CD4-positive, alpha-beta T cell (primary cell): ENCODE measurements around the gene SEC24D. TPM values are rescaled to one million over a fixed set of nuclear protein-coding genes. Genes with fewer than 3 reads are reported as not detected.

Source experiments
- ATAC-seq: fragments of 200-7000 bp; cut with Tn5 transposase; one replicate; pipeline ENCODE4 v1.10.0; 2022; ENCODE audit warnings: mild to moderate bottlenecking; ENCODE audit not compliant: poor library complexity
- CTCF ChIA-PET: fragments of 350-600 bp; sonication (Branson Sonifier 250); formaldehyde crosslinking; loops from one replicate; lab custom pipeline; 2021; ENCODE audit warnings: antibody characterized with exemption, inconsistent platforms; lab: Charles Lee
- POLR2A ChIA-PET: fragments of 350-600 bp; sonication (Branson Sonifier 250); formaldehyde crosslinking; loops from one replicate; lab custom pipeline; 2021; ENCODE audit warnings: antibody characterized with exemption, inconsistent platforms; lab: Charles Lee
- DNase-seq, 14 experiments: peaks; one replicate each; pipeline ENCODE4 v3.0.0-alpha.2; 2013 to 2020; ENCODE audit warnings: mixed read lengths in 2 of 14
- H3K27ac ChIP-seq, 2 donors: one replicate each; pipeline versions ENCODE4 v1.5.1 to v1.7.0; 2013; ENCODE audit warnings: low read length in 2 of 2, low read depth in 1 of 2, mild to moderate bottlenecking in 1 of 2
- H3K27me3 ChIP-seq, 2 experiments: 1 replicate in 1 of 2; 2 replicates in 1 of 2; pipeline versions ENCODE4 v1.6.1 to v1.7.0; 2013; ENCODE audit warnings: low read length in 2 of 2, control low read depth in 1 of 2, mild to moderate bottlenecking in 1 of 2, moderate library complexity in 1 of 2; ENCODE audit not compliant: insufficient read depth in 2 of 2, control insufficient read depth in 1 of 2
- H3K36me3 ChIP-seq: one replicate; pipeline ENCODE4 v1.6.1; 2013; ENCODE audit warnings: low read length, control low read depth; ENCODE audit not compliant: insufficient read depth
- H3K4me1 ChIP-seq: one replicate; pipeline ENCODE4 v1.6.1; 2013; ENCODE audit warnings: low read length, control low read depth; ENCODE audit not compliant: insufficient read depth
- H3K4me3 ChIP-seq: one replicate; pipeline ENCODE4 v1.5.1; 2013; ENCODE audit warnings: mild to moderate bottlenecking, low read length, moderate library complexity
- H3K9me3 ChIP-seq, 2 experiments: 1 replicate in 1 of 2; 2 replicates in 1 of 2; pipeline versions ENCODE4 v1.6.1 to v1.7.0; 2013; ENCODE audit warnings: low read length in 2 of 2, mild to moderate bottlenecking in 2 of 2, control low read depth in 1 of 2, moderate library complexity in 1 of 2; ENCODE audit not compliant: control insufficient read depth in 1 of 2, insufficient read depth in 1 of 2
- H3K27ac Mint-ChIP-seq: one replicate; pipeline ENCODE4 v1.8.0; 2020; ENCODE audit warnings: mixed read lengths
- H3K27me3 Mint-ChIP-seq: one replicate; pipeline ENCODE4 v1.8.0; 2021; ENCODE audit warnings: mixed read lengths
- H3K36me3 Mint-ChIP-seq: one replicate; pipeline ENCODE4 v1.8.0; 2021; ENCODE audit warnings: low read depth, mixed read lengths
- H3K4me1 Mint-ChIP-seq: one replicate; pipeline ENCODE4 v1.8.0; 2021; ENCODE audit warnings: low read depth, mixed read lengths
- H3K4me3 Mint-ChIP-seq: one replicate; pipeline ENCODE4 v1.8.0; 2020; ENCODE audit warnings: mild to moderate bottlenecking, mixed read lengths
- H3K9me3 Mint-ChIP-seq: one replicate; pipeline ENCODE4 v1.8.0; 2020; ENCODE audit warnings: mixed read lengths
- intact Hi-C, 2 experiments: fragments of 100-400 bp; cut with DNase I in 1 of 2; cut with micrococcal nuclease in 1 of 2; formaldehyde crosslinking; loops; one replicate each; pipeline versions ENCODE4 v1.15.1 to v1.9.0; 2023 to 2025; cut with DNase I, micrococcal nuclease
- total RNA-seq, 174 experiments: library from RNA in 2 of 174; stranded (reverse) in 2 of 174; gene quantifications; one replicate each; pipeline ENCODE4 v1.2.3 and lab custom pipeline; 2021 to 2026
- TF ChIP-seq, protein P1 (sequence below): fragments of 200-600 bp; IDR thresholded peaks from one replicate; pipeline ENCODE4 v1.8.0; 2022; ENCODE audit warnings: antibody characterized with exemption, mild to moderate bottlenecking

SEC24D gene
- total RNA-seq, 2 experiments from 2014 or later = 13.9 to 14.8 TPM

DNA sequence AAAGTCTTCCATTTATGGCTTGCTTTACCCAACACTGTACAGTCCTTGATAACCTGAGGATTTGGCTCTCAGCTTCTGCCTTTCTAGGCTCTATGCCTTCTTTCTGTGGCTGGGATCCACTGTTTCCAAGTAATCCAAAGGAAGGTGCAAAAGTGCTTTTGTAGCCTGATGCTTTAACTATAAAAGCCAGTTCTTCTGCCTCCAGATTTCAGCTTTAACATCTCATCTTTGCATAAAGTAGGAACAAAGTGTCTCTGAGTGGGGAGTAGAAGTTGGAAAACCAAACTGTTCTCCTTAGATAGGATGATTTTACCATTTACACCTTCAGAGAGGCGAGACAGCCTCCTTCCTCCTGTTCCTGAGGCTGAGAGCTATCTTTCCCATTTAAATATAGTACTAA lies 11.1 kb upstream of the SEC24D start:
- no peak for ATAC-seq
- H3K4me3 Mint-ChIP-seq = no peak overlapping the region
- Histone ChIP-seq H3K4me1 (peaks cover 10% of the 10 kb centered on the region), H3K27me3 (no peaks in the 10 kb centered on the region), H3K27ac (no peak overlapping the region), H3K36me3 (no peaks in the 10 kb centered on the region), H3K9me3 (no peaks in the 10 kb centered on the region), H3K4me3 (no peak overlapping the region)
- DNase-seq = no peak
- H3K9me3 Mint-ChIP-seq = no peaks in the 10 kb centered on the region
- intact Hi-C loops = loop anchor here in 1 of 2 experiments (5.0 to 10.0 kb wide), 2 partner anchors 455 to 572 kb away; a partner anchor contains a TSS
- peaks cover 3% of the 10 kb centered on the region for H3K27me3 Mint-ChIP-seq
- TF ChIP-seq, protein P1, sequence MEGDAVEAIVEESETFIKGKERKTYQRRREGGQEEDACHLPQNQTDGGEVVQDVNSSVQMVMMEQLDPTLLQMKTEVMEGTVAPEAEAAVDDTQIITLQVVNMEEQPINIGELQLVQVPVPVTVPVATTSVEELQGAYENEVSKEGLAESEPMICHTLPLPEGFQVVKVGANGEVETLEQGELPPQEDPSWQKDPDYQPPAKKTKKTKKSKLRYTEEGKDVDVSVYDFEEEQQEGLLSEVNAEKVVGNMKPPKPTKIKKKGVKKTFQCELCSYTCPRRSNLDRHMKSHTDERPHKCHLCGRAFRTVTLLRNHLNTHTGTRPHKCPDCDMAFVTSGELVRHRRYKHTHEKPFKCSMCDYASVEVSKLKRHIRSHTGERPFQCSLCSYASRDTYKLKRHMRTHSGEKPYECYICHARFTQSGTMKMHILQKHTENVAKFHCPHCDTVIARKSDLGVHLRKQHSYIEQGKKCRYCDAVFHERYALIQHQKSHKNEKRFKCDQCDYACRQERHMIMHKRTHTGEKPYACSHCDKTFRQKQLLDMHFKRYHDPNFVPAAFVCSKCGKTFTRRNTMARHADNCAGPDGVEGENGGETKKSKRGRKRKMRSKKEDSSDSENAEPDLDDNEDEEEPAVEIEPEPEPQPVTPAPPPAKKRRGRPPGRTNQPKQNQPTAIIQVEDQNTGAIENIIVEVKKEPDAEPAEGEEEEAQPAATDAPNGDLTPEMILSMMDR = no peak
- H3K36me3 Mint-ChIP-seq = peaks cover 9% of the 10 kb centered on the region
- ChIA-PET CTCF (interaction anchor here (0.7 to 1.2 kb wide), 2 partner anchors 22 to 72 kb away, joined by 3 to 4 read pairs; no protein-coding TSS in a partner anchor), POLR2A (interaction anchor here (2.0 kb wide), 1 partner anchor 13 kb away, joined by 8 read pairs; no protein-coding TSS in a partner anchor)
- peaks cover 19% of the 10 kb centered on the region for H3K4me1 Mint-ChIP-seq
- no peak overlapping the region for H3K27ac Mint-ChIP-seq

DNA sequence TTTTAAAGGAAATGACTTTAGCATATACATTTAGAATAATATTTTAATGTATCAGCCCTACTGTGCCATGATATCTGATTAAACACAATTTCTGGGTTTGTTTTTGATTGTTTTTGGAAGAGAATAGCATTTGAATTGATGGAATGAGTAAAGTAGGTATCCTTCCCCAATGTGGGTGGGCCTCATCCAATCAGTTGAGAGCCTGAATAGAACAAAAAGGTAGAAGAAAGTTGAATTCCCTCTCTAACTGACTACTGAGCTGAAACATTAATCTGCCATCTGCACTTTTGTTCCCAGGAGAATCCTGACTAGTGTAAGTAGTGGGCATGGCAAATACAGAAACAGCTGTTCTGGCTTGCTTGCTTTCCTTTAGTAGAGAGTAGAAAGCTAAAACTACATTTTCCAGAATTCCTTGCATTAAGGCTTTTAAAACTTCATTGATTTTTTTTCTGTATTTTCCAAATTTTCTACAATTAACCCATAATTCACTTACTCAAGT lies 9.7 kb upstream of the SEC24D start:
- H3K27ac ChIP-seq = no peak overlapping the region
- no peak overlapping the region for H3K4me3 ChIP-seq
- ATAC-seq = no peak
- H3K9me3 ChIP-seq = no peaks in the 10 kb centered on the region
- ChIA-PET POLR2A (no interaction called here), CTCF (interaction anchor here (1.2 to 1.3 kb wide), 2 partner anchors 11 to 21 kb away, joined by 3 to 4 read pairs; no protein-coding TSS in a partner anchor)
- intact Hi-C loops = loop anchor here in 1 of 2 experiments (5.0 to 10.0 kb wide), 2 partner anchors 457 to 571 kb away; a partner anchor contains a TSS
- no peak for DNase-seq
- Mint-ChIP-seq H3K27ac (no peak overlapping the region), H3K36me3 (peaks cover 6% of the 10 kb centered on the region), H3K9me3 (no peaks in the 10 kb centered on the region), H3K4me1 (peaks cover 9% of the 10 kb centered on the region), H3K27me3 (peaks cover 3% of the 10 kb centered on the region), H3K4me3 (no peak overlapping the region)
- no peaks in the 10 kb centered on the region for H3K36me3 ChIP-seq
- TF ChIP-seq, protein P1 = no peak
- H3K27me3 ChIP-seq = no peaks in the 10 kb centered on the region
- peaks cover 5% of the 10 kb centered on the region for H3K4me1 ChIP-seq

DNA sequence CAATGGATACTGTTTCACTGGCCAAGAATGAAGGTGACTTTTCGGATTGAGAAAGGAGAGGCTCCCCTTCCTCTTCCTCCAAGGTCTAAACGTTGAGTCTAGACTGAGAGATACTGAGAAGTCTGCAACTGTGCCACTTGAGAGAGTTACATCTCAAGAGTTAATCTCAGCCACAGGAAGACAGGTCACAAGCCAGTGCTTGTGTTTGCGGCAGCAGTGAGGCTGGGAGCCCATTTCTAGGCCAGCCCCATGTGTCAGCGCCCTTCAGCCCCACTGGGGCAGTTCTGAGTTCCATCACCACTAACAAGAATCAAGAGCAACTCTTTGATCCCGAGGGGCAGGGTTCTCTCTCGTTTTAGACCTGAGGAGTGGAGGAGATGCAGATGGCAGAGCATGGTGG lies 7.3 kb upstream of the SEC24D start:
- H3K4me3 ChIP-seq = no peak overlapping the region
- no peaks in the 10 kb centered on the region for H3K9me3 Mint-ChIP-seq
- intact Hi-C loops = loop anchor here in 1 of 2 experiments (10.0 kb wide), 1 partner anchor 568 kb away; no protein-coding TSS in a partner anchor
- no peaks in the 10 kb centered on the region for H3K36me3 ChIP-seq
- H3K4me1 ChIP-seq = no peaks in the 10 kb centered on the region
- ChIA-PET POLR2A (no interaction called here), CTCF (no interaction called here)
- no peaks in the 10 kb centered on the region for H3K27me3 ChIP-seq
- ATAC-seq (no peak), DNase-seq (no peak)
- peaks cover 3% of the 10 kb centered on the region for H3K27me3 Mint-ChIP-seq
- no peak overlapping the region for H3K27ac ChIP-seq
- TF ChIP-seq, protein P1 = no peak
- no peak overlapping the region for H3K27ac Mint-ChIP-seq
- no peak overlapping the region for H3K4me3 Mint-ChIP-seq
- no peaks in the 10 kb centered on the region for H3K36me3 Mint-ChIP-seq
- no peaks in the 10 kb centered on the region for H3K9me3 ChIP-seq
- H3K4me1 Mint-ChIP-seq = no peaks in the 10 kb centered on the region
